ENCODE measurements around the gene CYBB.
"Not testable (repeated sequence)": the region's sequence is repeated elsewhere in the genome, so short reads cannot be mapped to it uniquely, and the experiment has no call there.

CYBB gene

GRCh38 chrX:37765507-37765906, 14.4 kb upstream of the CYBB start:
- TF ChIP-seq CTCF (IDR thresholded peaks at IDR 0.05; ENCODE audit: insufficient read depth, low read depth, low read length, missing control alignments), result no peak
- no peak overlapping the region for H3K4me3 ChIP-seq (ENCODE audit: low read length)
- DNase-seq (ENCODE audit: low read depth), result no peak

DNA sequence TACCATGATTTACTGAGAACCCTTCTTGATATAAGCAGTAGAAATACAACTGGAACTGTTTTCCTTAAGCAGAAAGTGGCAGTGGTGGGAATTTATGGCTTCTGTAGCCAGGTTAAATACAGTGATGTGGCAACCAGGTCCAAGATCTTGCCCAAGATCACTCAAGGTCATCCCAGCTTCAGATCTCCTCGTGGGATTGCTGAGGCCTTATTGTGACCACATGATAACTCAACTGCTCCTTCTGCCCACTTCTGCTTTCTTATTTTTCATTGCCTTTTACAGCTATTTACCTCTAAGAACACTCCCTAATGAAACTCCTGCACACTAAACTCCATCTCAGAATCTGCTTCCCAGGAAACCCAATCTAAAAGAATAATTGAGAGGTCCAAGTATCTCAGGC, 12.4 kb upstream of the CYBB start:
- TF ChIP-seq CTCF (IDR thresholded peaks at IDR 0.05; ENCODE audit: insufficient read depth, low read depth, low read length, missing control alignments), result no peak
- DNase-seq (ENCODE audit: low read depth), result no peak
- no peak overlapping the region for H3K4me3 ChIP-seq (ENCODE audit: low read length)

GRCh38 chrX:37768866-37769265, 11.0 kb upstream of the CYBB start:
- H3K4me3 ChIP-seq (ENCODE audit: low read length); DNase-seq (ENCODE audit: low read depth): not testable (repeated sequence)

GRCh38 chrX:37776283-37776986, 3.4 kb upstream of the CYBB start:
- TF ChIP-seq CTCF (IDR thresholded peaks at IDR 0.05; ENCODE audit: insufficient read depth, low read depth, low read length, missing control alignments), result no peak
- no peak for DNase-seq (ENCODE audit: low read depth)
- H3K4me3 ChIP-seq (ENCODE audit: low read length), result no peak overlapping the region

DNA sequence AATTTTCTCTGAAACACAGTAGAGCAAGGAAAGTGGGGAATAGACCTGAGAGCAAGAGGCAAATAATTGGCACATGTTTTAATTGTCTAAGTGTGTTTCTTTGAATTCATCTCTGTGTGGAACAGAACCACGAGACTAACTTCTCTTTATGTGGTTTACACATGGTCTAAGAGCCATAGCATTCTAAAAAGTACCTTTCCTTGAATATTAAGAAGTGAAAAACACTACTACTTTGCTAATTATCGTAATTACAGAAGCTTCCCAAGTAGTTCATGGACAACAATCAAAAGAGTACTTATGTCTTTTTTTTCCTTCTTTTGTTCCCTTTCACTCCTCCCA, 2.9 kb upstream of the CYBB start:
- DNase-seq (ENCODE audit: low read depth), result no peak
- TF ChIP-seq CTCF (IDR thresholded peaks at IDR 0.05; ENCODE audit: insufficient read depth, low read depth, low read length, missing control alignments), result no peak
- no peak overlapping the region for H3K4me3 ChIP-seq (ENCODE audit: low read length)

- no peak overlapping the region for H3K4me3 ChIP-seq (ENCODE audit: low read length)
- no peak for DNase-seq (ENCODE audit: low read depth)
- no peak for TF ChIP-seq CTCF (IDR thresholded peaks at IDR 0.05; ENCODE audit: insufficient read depth, low read depth, low read length, missing control alignments)
Measured at GRCh38 chrX:37781081-37781480, 1.2 kb downstream of the CYBB start.

- no peak overlapping the region for H3K4me3 ChIP-seq (ENCODE audit: low read length)
- no peak for TF ChIP-seq CTCF (IDR thresholded peaks at IDR 0.05; ENCODE audit: insufficient read depth, low read depth, low read length, missing control alignments)
- no peak for DNase-seq (ENCODE audit: low read depth)
Measured at GRCh38 chrX:37781814-37782213, 2.0 kb downstream of the CYBB start.
